SK-N-SH treated with all-trans-retinoic acid at 6 μM for 48 hours (cell line): Measurements from ENCODE around the gene SMCHD1.

Experiments
- ARNTL ChIP-seq: fragments of 450-650 bp; formaldehyde crosslinking; IDR thresholded peaks from 2 replicates; pipeline ENCODE4 v1.5.0; 2020; ENCODE audit warnings: low read depth, mild to moderate bottlenecking, moderate library complexity, borderline replicate concordance
- CSDC2 ChIP-seq: fragments of 250-450 bp; sonication (Bioruptor Pico); IDR thresholded peaks from 2 replicates; pipeline ENCODE4 v1.5.0; 2020; ENCODE audit warnings: mild to moderate bottlenecking, moderate library complexity
- ESRRG ChIP-seq: fragments of 250-450 bp; sonication (Bioruptor Pico); IDR thresholded peaks from 2 replicates; pipeline ENCODE4 v1.6.1; 2021; ENCODE audit warnings: mild to moderate bottlenecking
- OSR1 ChIP-seq: fragments of 250-450 bp; sonication (Bioruptor Pico); IDR thresholded peaks from 2 replicates; pipeline ENCODE4 v1.8.0; 2022; ENCODE audit warnings: moderate library complexity, mild to moderate bottlenecking, inconsistent platforms
- PATZ1 ChIP-seq: fragments of 250-450 bp; sonication (Bioruptor Pico); IDR thresholded peaks from 2 replicates; pipeline ENCODE4 v1.8.0; 2020; ENCODE audit warnings: mild to moderate bottlenecking, moderate library complexity, borderline replicate concordance
- TCF4 ChIP-seq: fragments of 250-450 bp; sonication (Bioruptor Pico); IDR thresholded peaks from 2 replicates; pipeline ENCODE4 v1.8.0; 2021; ENCODE audit warnings: mild to moderate bottlenecking, moderate library complexity, borderline replicate concordance
- TOX ChIP-seq: fragments of 250-450 bp; sonication (Bioruptor Pico); IDR thresholded peaks from 2 replicates; pipeline ENCODE4 v1.8.0; 2021; ENCODE audit warnings: mild to moderate bottlenecking, moderate library complexity, borderline replicate concordance
- ZC3H10 ChIP-seq: fragments of 250-450 bp; sonication (Bioruptor Pico); IDR thresholded peaks from 2 replicates; pipeline ENCODE4 v1.5.1; 2021; ENCODE audit warnings: mild to moderate bottlenecking, moderate library complexity
- ZFP30 ChIP-seq: fragments of 450-650 bp; formaldehyde crosslinking; IDR thresholded peaks from 2 replicates; pipeline ENCODE4 v1.5.0; 2022; ENCODE audit warnings: mild to moderate bottlenecking, moderate library complexity

- TF ChIP-seq PATZ1 (CRISPR knock-in tag), result no peak
- TF ChIP-seq CSDC2, result no peak
- no peak for TF ChIP-seq TOX (CRISPR knock-in tag)
- TF ChIP-seq OSR1 (CRISPR knock-in tag), result no peak
- no peak for TF ChIP-seq ESRRG
- no peak for TF ChIP-seq ARNTL (CRISPR knock-in tag)
- TF ChIP-seq ZC3H10 (CRISPR knock-in tag), result no peak
- no peak for TF ChIP-seq TCF4 (CRISPR knock-in tag)
- TF ChIP-seq ZFP30 (CRISPR knock-in tag), result no peak
Observed at GRCh38 chr18:2706903-2707302, 51.4 kb downstream of the SMCHD1 start.
